Measurements from ENCODE around the gene IGF1. TPM values are rescaled to one million over a fixed set of nuclear protein-coding genes. Genes with fewer than 3 reads are reported as not detected.

IGF1 gene
- total RNA-seq, 2 experiments from 2014 or later: 1.1 to 2.5 TPM

GRCh38 chr12:102426599-102427542 lies 53.5 kb downstream of the IGF1 start:
- Mint-ChIP-seq H3K9me3 (ENCODE audit: low read depth) (no peaks in the 10 kb centered on the region), H3K27ac (no peak overlapping the region), H3K27me3 (peaks cover 10% of the 10 kb centered on the region), H3K4me3 (no peak overlapping the region), H3K36me3 (peaks cover 1% of the 10 kb centered on the region), H3K4me1 (peaks cover 7% of the 10 kb centered on the region)
- ATAC-seq (no peak), DNase-seq (no peak)
- CTCF ChIA-PET: interaction anchor here (1.7 kb wide), 1 partner anchor 57 kb away, joined by 7 read pairs; no protein-coding TSS in a partner anchor

DNA sequence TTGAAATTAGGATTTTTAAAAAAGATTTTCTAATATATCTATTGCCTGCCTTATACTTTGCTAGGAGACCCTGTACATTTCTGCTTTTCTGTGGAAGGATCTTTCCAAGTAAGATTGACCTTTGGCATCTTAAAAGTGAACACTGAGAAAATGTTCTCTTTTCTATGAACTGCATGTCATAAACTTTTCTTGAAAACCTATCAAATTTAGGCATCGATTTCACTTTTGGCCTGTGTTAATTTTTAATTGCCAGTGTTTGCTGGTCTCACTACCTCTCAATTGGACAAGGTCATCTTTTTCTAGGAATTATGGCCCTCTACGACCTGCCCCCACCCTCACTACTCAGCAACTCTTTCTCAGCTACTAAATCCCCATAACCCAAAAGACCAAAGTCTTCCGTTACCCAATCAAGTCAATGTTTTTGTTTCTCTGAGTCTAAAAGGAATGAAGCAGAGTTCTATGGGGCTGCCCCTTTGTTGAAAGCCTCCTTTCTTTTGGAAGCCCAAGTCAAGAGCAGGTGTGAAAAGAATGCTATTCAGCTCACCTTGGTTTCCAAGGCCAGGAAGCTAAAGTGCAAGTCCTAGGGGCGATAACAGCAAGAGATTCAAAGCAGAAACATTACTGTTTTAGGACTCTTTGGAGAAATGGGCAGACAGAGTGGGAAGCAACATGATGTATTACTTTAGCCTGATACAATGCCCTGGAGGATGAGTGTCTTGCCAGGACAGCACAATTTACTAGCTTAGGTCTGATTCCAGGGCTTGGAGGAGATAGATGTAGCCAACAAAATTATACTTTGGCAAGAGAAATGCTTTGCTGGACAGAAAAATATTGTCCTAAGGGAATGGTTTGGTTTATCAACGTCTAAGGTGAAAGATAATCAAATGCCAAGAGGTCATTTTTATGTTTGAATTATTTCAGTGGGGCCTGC lies 55.0 kb downstream of the IGF1 start:
- H3K4me1 Mint-ChIP-seq: peaks cover 17% of the 10 kb centered on the region
- ATAC-seq (no peak), DNase-seq (no peak)
- CTCF ChIA-PET: interaction anchor here (1.0 to 1.7 kb wide), 3 partner anchors 18 to 59 kb away, joined by 3 to 7 read pairs (median 3); no protein-coding TSS in a partner anchor
- no peak overlapping the region for H3K27ac Mint-ChIP-seq
- peaks cover 9% of the 10 kb centered on the region for H3K27me3 Mint-ChIP-seq
- peaks cover 1% of the 10 kb centered on the region for H3K36me3 Mint-ChIP-seq
- H3K4me3 Mint-ChIP-seq: no peak overlapping the region
- no peaks in the 10 kb centered on the region for H3K9me3 Mint-ChIP-seq (ENCODE audit: low read depth)

DNA sequence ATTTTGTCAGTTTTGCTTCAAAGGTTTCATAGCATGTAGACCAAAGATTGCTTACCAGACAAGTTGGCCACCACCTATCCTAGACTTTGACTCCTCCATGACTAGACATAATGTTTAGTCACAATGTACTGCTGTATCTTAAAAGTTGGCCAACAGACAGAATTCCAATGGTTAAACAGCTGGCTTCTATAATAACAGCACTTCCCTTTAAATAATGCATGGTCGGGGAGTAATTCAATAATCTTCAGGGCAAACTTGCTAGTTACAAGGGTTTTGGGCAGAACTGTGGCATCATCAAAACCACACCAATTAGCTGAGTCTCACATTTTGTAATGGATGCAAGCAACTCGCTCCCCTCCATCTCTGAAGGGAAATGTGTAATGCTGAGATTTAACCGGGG lies 56.9 kb downstream of the IGF1 start:
- peaks cover 12% of the 10 kb centered on the region for H3K27me3 Mint-ChIP-seq
- CTCF ChIA-PET: interaction anchor here (1.1 kb wide), 1 partner anchor 61 kb away, joined by 4 read pairs; no protein-coding TSS in a partner anchor

DNA sequence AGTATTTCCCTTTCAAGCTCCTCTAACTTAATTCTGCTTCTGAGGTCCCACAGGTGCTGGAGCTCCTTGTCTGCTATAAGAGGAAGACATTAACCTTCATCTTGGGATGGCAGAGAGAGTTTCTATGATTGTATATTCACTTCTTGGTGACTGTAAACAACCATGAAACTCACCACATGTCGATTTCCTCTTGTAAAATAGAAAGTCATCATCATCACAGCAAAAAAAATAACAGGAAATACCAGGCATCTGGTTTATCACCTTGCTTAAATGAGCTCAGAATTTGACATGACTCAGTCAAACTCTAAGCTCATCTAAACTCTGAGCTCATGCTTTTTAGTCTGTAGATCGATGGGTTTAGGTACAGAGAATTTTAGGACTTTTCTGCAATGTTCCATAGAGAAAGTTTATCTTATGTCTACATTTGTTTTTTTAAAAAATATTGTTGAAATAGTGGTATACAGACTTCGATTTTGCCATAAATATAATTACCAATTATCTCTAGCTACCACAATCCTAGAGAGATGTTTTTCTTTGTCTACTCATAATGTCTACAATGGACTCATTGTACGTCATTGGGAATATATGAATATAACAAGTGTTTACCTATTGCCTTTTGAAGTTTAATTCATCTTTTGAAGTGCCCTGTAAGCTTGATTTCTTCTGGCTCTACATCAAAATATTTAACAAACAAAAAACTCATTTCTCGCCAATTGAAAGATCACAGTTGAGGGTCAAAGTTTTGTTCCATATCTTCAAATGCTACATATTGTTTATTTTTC lies 58.4 kb downstream of the IGF1 start:
- CTCF ChIA-PET: interaction anchor here (0.7 to 1.7 kb wide), 4 partner anchors 15 to 279 kb away, joined by 3 to 8 read pairs (median 6); no protein-coding TSS in a partner anchor
- H3K27ac Mint-ChIP-seq: peak overlapping the region; percentile 74

More for the DNA sequence above, 56.9 kb downstream of the IGF1 start:
- DNase-seq: no peak
- Mint-ChIP-seq H3K9me3 (ENCODE audit: low read depth) (no peaks in the 10 kb centered on the region), H3K4me1 (peaks cover 19% of the 10 kb centered on the region), H3K4me3 (no peak overlapping the region), H3K36me3 (peaks cover 1% of the 10 kb centered on the region), H3K27ac (no peak overlapping the region)
- no peak for ATAC-seq

GRCh38 chr12:102419094-102419764 lies 61.1 kb downstream of the IGF1 start:
- ATAC-seq (no peak), DNase-seq (no peak)
- H3K27ac Mint-ChIP-seq: no peak overlapping the region
- H3K36me3 Mint-ChIP-seq: peaks cover 1% of the 10 kb centered on the region
- no peaks in the 10 kb centered on the region for H3K9me3 Mint-ChIP-seq (ENCODE audit: low read depth)
- CTCF ChIA-PET: interaction anchor here (1.3 kb wide), 1 partner anchor 23 kb away, joined by 3 read pairs; no protein-coding TSS in a partner anchor
- H3K4me3 Mint-ChIP-seq: no peak overlapping the region
- H3K4me1 Mint-ChIP-seq: peaks cover 19% of the 10 kb centered on the region
- H3K27me3 Mint-ChIP-seq: peaks cover 19% of the 10 kb centered on the region

More for the DNA sequence above, 58.4 kb downstream of the IGF1 start:
- peaks cover 1% of the 10 kb centered on the region for H3K36me3 Mint-ChIP-seq
- H3K4me1 Mint-ChIP-seq: peaks cover 19% of the 10 kb centered on the region
- peaks cover 15% of the 10 kb centered on the region for H3K27me3 Mint-ChIP-seq
- peak; percentile 93 for ATAC-seq
- H3K9me3 Mint-ChIP-seq (ENCODE audit: low read depth): no peaks in the 10 kb centered on the region
- DNase-seq: no peak
- no peak overlapping the region for H3K4me3 Mint-ChIP-seq

GRCh38 chr12:102417055-102417454 lies 63.3 kb downstream of the IGF1 start:
- no peak for DNase-seq
- Mint-ChIP-seq H3K9me3 (ENCODE audit: low read depth) (no peaks in the 10 kb centered on the region), H3K4me3 (no peak overlapping the region), H3K4me1 (peaks cover 13% of the 10 kb centered on the region), H3K36me3 (no peaks in the 10 kb centered on the region), H3K27me3 (peaks cover 21% of the 10 kb centered on the region), H3K27ac (no peak overlapping the region)
- no peak for ATAC-seq
- CTCF ChIA-PET: no interaction called here

- H3K27me3 Mint-ChIP-seq: peaks cover 25% of the 10 kb centered on the region
- DNase-seq (no peak), ATAC-seq (no peak)
- H3K36me3 Mint-ChIP-seq: no peaks in the 10 kb centered on the region
- no peak overlapping the region for H3K27ac Mint-ChIP-seq
- CTCF ChIA-PET: no interaction called here
- H3K4me1 Mint-ChIP-seq: peaks cover 3% of the 10 kb centered on the region
- H3K4me3 Mint-ChIP-seq: no peak overlapping the region
- H3K9me3 Mint-ChIP-seq (ENCODE audit: low read depth): no peaks in the 10 kb centered on the region
Measured at GRCh38 chr12:102415515-102415914, 64.8 kb downstream of the IGF1 start.

DNA sequence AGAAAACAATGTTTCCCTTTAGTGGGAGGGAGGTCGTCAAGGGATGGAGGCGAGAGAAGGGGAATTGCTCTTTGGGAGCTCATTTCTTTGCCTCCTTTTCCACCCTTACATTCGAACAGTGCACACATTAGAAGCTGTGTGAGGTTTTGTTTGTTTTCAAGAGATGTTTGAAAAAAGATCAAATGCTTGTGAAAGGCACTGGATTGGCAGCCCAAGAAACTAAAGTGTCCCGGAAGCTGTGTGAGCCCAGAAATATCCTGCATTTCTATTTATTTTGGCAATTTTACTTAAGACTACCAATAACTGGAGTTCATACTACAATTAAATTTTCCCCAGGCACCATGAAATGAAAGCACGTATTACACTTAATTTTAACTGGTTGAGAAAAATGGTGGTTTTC lies 67.0 kb downstream of the IGF1 start:
- CTCF ChIA-PET: no interaction called here
- peaks cover 3% of the 10 kb centered on the region for H3K4me1 Mint-ChIP-seq
- no peak overlapping the region for H3K4me3 Mint-ChIP-seq
- no peaks in the 10 kb centered on the region for H3K36me3 Mint-ChIP-seq
- DNase-seq (no peak), ATAC-seq (no peak)
- H3K9me3 Mint-ChIP-seq (ENCODE audit: low read depth): no peaks in the 10 kb centered on the region
- peaks cover 29% of the 10 kb centered on the region for H3K27me3 Mint-ChIP-seq
- H3K27ac Mint-ChIP-seq: no peak overlapping the region

DNA sequence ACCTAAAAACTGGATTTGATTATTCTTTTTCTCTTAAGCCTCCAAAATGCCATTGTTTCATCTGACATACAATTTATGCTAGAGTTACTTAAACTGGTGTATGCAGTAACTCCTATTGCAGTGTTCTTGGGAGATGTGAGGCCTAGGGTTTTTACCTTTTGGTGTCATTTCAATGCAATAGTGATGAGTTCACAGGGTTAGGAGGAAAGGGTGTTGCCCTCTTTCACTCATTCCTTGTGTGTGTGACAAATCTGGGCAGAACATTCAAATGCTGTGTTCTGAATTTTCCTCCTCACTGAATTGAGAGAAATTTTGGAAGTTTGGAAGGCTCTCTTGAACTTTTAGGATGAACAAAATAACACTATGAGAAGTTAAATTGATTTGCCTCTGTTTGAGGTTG lies 69.9 kb downstream of the IGF1 start:
- no peak for ATAC-seq
- no peaks in the 10 kb centered on the region for H3K36me3 Mint-ChIP-seq
- no peak for DNase-seq

GRCh38 chr12:102408487-102409297 lies 71.7 kb downstream of the IGF1 start:
- ATAC-seq: no peak
- H3K27me3 Mint-ChIP-seq: peaks cover 22% of the 10 kb centered on the region
- no peaks in the 10 kb centered on the region for H3K9me3 Mint-ChIP-seq (ENCODE audit: low read depth)
- H3K36me3 Mint-ChIP-seq: no peaks in the 10 kb centered on the region
- H3K4me3 Mint-ChIP-seq: no peak overlapping the region
- H3K4me1 Mint-ChIP-seq: peaks cover 3% of the 10 kb centered on the region
- DNase-seq: no peak
- CTCF ChIA-PET: no interaction called here
- H3K27ac Mint-ChIP-seq: no peak overlapping the region

More for the DNA sequence above, 69.9 kb downstream of the IGF1 start:
- H3K27ac Mint-ChIP-seq: no peak overlapping the region
- peaks cover 22% of the 10 kb centered on the region for H3K27me3 Mint-ChIP-seq
- H3K4me1 Mint-ChIP-seq: peaks cover 3% of the 10 kb centered on the region
- H3K9me3 Mint-ChIP-seq (ENCODE audit: low read depth): no peaks in the 10 kb centered on the region
- no peak overlapping the region for H3K4me3 Mint-ChIP-seq
- CTCF ChIA-PET: no interaction called here

DNA sequence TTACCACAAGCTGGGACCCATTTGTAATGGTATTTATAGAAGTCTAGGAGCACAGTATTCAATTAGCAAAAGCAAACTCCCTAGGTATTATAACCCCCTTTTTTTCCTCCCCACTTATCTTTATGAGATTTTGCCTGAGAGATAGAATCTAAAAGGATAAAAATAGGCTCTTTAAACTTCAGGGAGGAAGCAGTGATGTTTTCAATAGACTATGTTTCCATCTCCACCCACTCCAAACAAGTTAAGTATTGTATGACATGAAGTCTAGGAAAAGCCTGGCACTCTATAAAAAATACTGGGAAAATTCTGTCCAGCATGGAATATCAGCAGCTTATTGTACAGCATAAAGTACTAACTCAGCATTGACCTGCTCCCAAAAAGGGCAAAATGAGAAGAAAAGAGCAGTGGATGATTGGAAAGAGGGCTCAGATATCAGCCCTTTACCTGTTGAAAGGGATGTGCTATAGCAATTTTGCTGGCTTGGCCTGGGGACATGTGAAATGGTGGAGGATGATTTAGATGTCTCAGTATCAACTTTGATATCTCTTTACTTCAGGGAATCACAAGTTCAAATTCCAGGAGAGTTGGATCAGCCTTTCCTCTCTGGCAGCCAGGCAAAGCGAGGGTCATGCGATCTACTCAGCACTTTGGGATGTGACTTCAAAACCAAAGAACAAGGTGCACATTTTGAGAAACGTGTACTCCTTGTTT lies 72.4 kb downstream of the IGF1 start:
- Mint-ChIP-seq H3K4me1 (peaks cover 3% of the 10 kb centered on the region), H3K4me3 (no peak overlapping the region), H3K27ac (no peak overlapping the region), H3K36me3 (no peaks in the 10 kb centered on the region), H3K27me3 (peaks cover 20% of the 10 kb centered on the region), H3K9me3 (ENCODE audit: low read depth) (no peaks in the 10 kb centered on the region)
- ATAC-seq (no peak), DNase-seq (no peak)
- CTCF ChIA-PET: interaction anchor here (1.4 kb wide), 1 partner anchor 17 kb away, joined by 3 read pairs; no protein-coding TSS in a partner anchor
